Glomerular visceral epithelial cell (primary cell): ENCODE results near the gene OR10C1.

Experiments
- DNase-seq: peaks from one replicate; pipeline ENCODE4 v3.0.0-alpha.2; 2016; ENCODE audit errors: extremely low spot score

The OR10C1 gene

GRCh38 chr6:29477923-29478450, 38.9 kb downstream of the OR10C1 start:
- no peak for DNase-seq

- DNase-seq: no peak
Measured at GRCh38 chr6:29478740-29479139, 39.6 kb downstream of the OR10C1 start.

DNA sequence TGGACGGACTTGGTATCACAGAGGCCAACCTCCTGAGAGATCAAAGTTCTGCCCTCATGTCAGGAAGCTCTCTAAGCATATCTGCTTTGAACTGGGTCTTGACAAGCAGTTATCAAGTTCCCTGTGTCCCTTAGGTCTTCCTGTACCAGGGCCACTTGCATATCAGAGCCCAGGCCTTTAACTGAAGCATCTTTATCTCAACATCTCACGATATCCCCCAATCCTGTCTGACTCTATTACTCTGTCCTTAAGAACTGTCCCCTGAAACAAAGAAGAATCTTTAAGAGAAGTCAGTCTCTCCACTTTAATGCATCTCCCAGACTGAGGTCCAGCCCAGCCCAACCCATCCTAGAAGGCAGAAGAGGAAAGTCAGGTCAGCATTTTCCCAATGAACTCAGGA, 40.5 kb downstream of the OR10C1 start:
- no peak for DNase-seq

- no peak for DNase-seq
Measured at GRCh38 chr6:29483186-29483585, 44.1 kb downstream of the OR10C1 start.

- no peak for DNase-seq
Measured at GRCh38 chr6:29483735-29484134, 44.6 kb downstream of the OR10C1 start.

DNA sequence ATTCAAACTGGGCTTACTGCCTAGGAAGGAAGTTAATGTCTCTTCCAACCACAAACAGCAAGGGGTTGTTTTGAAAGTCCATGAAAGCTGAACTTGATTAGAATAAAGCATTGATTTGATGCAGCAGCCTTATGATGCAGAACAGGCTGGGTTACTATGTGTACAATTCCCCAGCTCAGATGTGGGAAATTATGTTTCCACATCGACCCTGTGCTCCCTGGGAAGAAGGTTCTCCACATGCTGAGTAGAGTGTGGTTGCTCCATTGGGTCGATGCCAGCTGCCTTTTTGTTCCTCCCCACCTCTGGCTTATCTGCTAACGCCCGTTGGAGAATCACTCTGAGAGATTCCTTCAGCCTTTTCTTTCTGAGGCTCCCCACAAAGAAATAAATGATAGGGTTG, 47.5 kb downstream of the OR10C1 start:
- no peak for DNase-seq

DNA sequence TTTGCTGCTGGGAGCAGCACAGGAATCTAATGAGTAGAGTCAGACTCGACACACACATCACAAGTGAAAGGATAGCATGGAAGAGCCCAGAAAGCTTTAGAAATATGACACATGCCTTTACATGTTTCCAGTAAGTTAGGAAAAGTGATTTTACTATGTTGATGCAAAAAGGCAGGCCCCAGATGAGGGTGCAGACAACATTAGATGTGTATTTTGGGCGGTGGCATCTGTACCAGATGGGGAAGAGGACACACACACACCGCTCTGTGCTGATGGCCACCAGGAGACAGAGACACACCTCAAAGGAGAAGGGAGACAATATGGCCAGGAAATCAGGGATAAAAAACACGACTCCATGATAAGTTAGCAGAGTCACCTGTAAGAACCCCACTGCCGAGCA, 48.0 kb downstream of the OR10C1 start:
- no peak for DNase-seq

DNA sequence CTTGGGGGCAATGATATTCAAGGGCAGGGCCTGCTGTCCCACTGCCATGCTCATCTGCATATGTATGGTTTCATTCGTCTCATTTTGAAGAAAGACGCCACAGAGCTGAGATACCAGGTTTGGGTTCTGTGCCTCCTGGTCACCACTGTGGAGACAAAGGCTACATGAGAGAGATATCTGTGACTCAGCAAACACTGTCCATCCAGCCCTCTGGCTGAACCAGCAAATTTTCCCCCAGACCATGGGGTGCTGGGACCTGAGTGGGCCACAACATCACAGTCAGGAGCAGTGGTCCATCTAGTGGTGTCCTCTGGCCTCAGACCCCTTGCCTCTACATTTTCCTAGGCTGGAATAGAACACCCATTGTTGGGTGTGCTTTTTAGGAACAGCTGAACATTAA, 48.6 kb downstream of the OR10C1 start, which contains the start of gene MAS1L:
MAS1L (minus strand) TSS at position 297 of the 400 bp plus-strand sequence; CDS start at position 243, 54 bp downstream.
- DNase-seq: no peak

GRCh38 chr6:29488874-29489273, 49.8 kb downstream of the OR10C1 start:
- DNase-seq: no peak

- DNase-seq: no peak
Measured at GRCh38 chr6:29489286-29489685, 50.2 kb downstream of the OR10C1 start.

GRCh38 chr6:29490055-29490454, 50.9 kb downstream of the OR10C1 start:
- DNase-seq: no peak

DNA sequence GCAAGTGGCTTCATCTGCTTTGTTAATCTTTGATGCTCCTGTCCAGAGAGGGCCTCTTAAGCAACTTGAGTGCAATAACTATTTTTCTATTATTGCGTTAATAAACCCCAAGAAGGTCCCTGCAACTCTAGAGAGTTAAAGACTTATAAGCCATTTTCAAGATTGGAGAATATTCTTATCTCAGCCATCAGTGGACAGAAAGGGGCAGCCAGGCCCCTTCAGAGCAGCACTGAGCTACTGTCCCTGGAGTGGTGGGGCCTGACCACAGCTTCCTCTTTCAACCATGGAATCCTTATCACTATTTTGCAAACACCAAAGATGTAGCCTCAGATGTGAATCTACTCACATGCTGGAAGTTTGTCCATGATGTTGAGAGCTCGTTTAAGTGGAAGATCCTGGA, 51.4 kb downstream of the OR10C1 start:
- no peak for DNase-seq
